Activated naive CD8-positive, alpha-beta T cell treated with anti-CD3 and anti-CD28 coated beads for 36 hours (primary cell): ENCODE measurements around the gene OR10H3. TPM values are rescaled to one million over a fixed set of nuclear protein-coding genes. Genes with fewer than 3 reads are reported as not detected.

Experiments
- DNase-seq: peaks from one replicate; pipeline ENCODE4 v3.0.0; 2021
- H3K27ac Mint-ChIP-seq: one replicate; pipeline ENCODE4 v1.8.0; 2022; ENCODE audit warnings: mild to moderate bottlenecking, moderate library complexity, mixed read lengths
- H3K27me3 Mint-ChIP-seq: one replicate; pipeline ENCODE4 v1.8.0; 2022; ENCODE audit warnings: mild to moderate bottlenecking, mixed read lengths
- H3K36me3 Mint-ChIP-seq: one replicate; pipeline ENCODE4 v1.8.0; 2021; ENCODE audit warnings: mild to moderate bottlenecking, mixed read lengths
- H3K4me1 Mint-ChIP-seq: one replicate; pipeline ENCODE4 v1.8.0; 2021; ENCODE audit warnings: mixed read lengths
- H3K4me3 Mint-ChIP-seq: one replicate; pipeline ENCODE4 v1.8.0; 2022; ENCODE audit warnings: mild to moderate bottlenecking, moderate library complexity, mixed read lengths
- H3K9me3 Mint-ChIP-seq: one replicate; pipeline ENCODE4 v1.8.0; 2022; ENCODE audit warnings: mixed read lengths
- total RNA-seq, 2 experiments: library from RNA; stranded (reverse); gene quantifications; one replicate each; pipeline ENCODE4 v1.2.3, GENCODE V29; 2021

OR10H3 gene
- total RNA-seq: not detected

GRCh38 chr19:15737722-15738121, at the start of gene OR10H3:
TSS of gene OR10H3 (plus strand) at chr19:15737985. CDS start at chr19:15741393, 3,408 bp downstream.
- Mint-ChIP-seq H3K9me3 (peaks cover 8% of the 10 kb centered on the region), H3K4me1 (no peaks in the 10 kb centered on the region), H3K27ac (no peak within 1 kb of the TSS), H3K36me3 (peaks cover 5% of the 10 kb centered on the region), H3K4me3 (no peak within 1 kb of the TSS), H3K27me3 (no peaks in the 10 kb centered on the region)
- no peak for DNase-seq

GRCh38 chr19:15696654-15697194, 41.1 kb upstream of the OR10H3 start:
- Mint-ChIP-seq H3K4me1 (no peaks in the 10 kb centered on the region), H3K27me3 (peaks cover 22% of the 10 kb centered on the region), H3K36me3 (no peaks in the 10 kb centered on the region), H3K4me3 (no peak overlapping the region), H3K27ac (no peak overlapping the region), H3K9me3 (peaks cover 2% of the 10 kb centered on the region)
- no peak for DNase-seq

GRCh38 chr19:15701757-15702533, 35.8 kb upstream of the OR10H3 start:
- Mint-ChIP-seq H3K36me3 (no peaks in the 10 kb centered on the region), H3K27me3 (peaks cover 34% of the 10 kb centered on the region), H3K4me1 (no peaks in the 10 kb centered on the region), H3K4me3 (no peak overlapping the region), H3K27ac (no peak overlapping the region), H3K9me3 (no peaks in the 10 kb centered on the region)
- no peak for DNase-seq

GRCh38 chr19:15702534-15702930, 35.3 kb upstream of the OR10H3 start:
- H3K27me3 Mint-ChIP-seq: peaks cover 31% of the 10 kb centered on the region
- no peak overlapping the region for H3K27ac Mint-ChIP-seq
- no peaks in the 10 kb centered on the region for H3K9me3 Mint-ChIP-seq
- H3K36me3 Mint-ChIP-seq: no peaks in the 10 kb centered on the region
- no peak overlapping the region for H3K4me3 Mint-ChIP-seq
- no peak for DNase-seq
- no peaks in the 10 kb centered on the region for H3K4me1 Mint-ChIP-seq

- Mint-ChIP-seq H3K36me3 (no peaks in the 10 kb centered on the region), H3K9me3 (no peaks in the 10 kb centered on the region), H3K27me3 (peaks cover 14% of the 10 kb centered on the region), H3K4me1 (no peaks in the 10 kb centered on the region), H3K27ac (no peak overlapping the region), H3K4me3 (no peak overlapping the region)
- DNase-seq: no peak
These were observed 23.1 kb upstream of the OR10H3 start for GRCh38 chr19:15714638-15715037.

GRCh38 chr19:15715642-15716041, 22.1 kb upstream of the OR10H3 start:
- H3K27ac Mint-ChIP-seq: no peak overlapping the region
- H3K36me3 Mint-ChIP-seq: no peaks in the 10 kb centered on the region
- no peaks in the 10 kb centered on the region for H3K4me1 Mint-ChIP-seq
- H3K4me3 Mint-ChIP-seq: no peak overlapping the region
- DNase-seq: no peak
- peaks cover 14% of the 10 kb centered on the region for H3K27me3 Mint-ChIP-seq
- H3K9me3 Mint-ChIP-seq: no peaks in the 10 kb centered on the region

- Mint-ChIP-seq H3K27ac (no peak overlapping the region), H3K27me3 (peaks cover 30% of the 10 kb centered on the region), H3K4me3 (no peak overlapping the region), H3K36me3 (no peaks in the 10 kb centered on the region), H3K9me3 (no peaks in the 10 kb centered on the region), H3K4me1 (peaks cover 2% of the 10 kb centered on the region)
- no peak for DNase-seq
These were observed 20.0 kb upstream of the OR10H3 start for GRCh38 chr19:15717809-15718208.

GRCh38 chr19:15721268-15721667, 16.5 kb upstream of the OR10H3 start:
- H3K36me3 Mint-ChIP-seq: no peaks in the 10 kb centered on the region
- peaks cover 4% of the 10 kb centered on the region for H3K4me1 Mint-ChIP-seq
- no peak overlapping the region for H3K27ac Mint-ChIP-seq
- no peak for DNase-seq
- H3K27me3 Mint-ChIP-seq: peaks cover 52% of the 10 kb centered on the region
- H3K9me3 Mint-ChIP-seq: no peaks in the 10 kb centered on the region
- H3K4me3 Mint-ChIP-seq: no peak overlapping the region

GRCh38 chr19:15722956-15723355, 14.8 kb upstream of the OR10H3 start:
- Mint-ChIP-seq H3K27ac (no peak overlapping the region), H3K9me3 (no peaks in the 10 kb centered on the region), H3K36me3 (no peaks in the 10 kb centered on the region), H3K27me3 (peaks cover 53% of the 10 kb centered on the region), H3K4me3 (no peak overlapping the region), H3K4me1 (peaks cover 4% of the 10 kb centered on the region)
- DNase-seq: no peak

- Mint-ChIP-seq H3K27ac (no peak within 1 kb of the TSS), H3K36me3 (no peaks in the 10 kb centered on the region), H3K27me3 (peaks cover 37% of the 10 kb centered on the region), H3K4me1 (peaks cover 3% of the 10 kb centered on the region), H3K9me3 (peaks cover 3% of the 10 kb centered on the region), H3K4me3 (no peak within 1 kb of the TSS)
- no peak for DNase-seq
These were observed 10.1 kb upstream of the OR10H3 start, which contains the start of gene OR10H2 for GRCh38 chr19:15727724-15728123. TSS of gene OR10H2 (plus strand) at chr19:15728024. CDS start at chr19:15728044, 20 bp downstream.

- H3K36me3 Mint-ChIP-seq: no peaks in the 10 kb centered on the region
- no peak overlapping the region for H3K27ac Mint-ChIP-seq
- no peak overlapping the region for H3K4me3 Mint-ChIP-seq
- peaks cover 3% of the 10 kb centered on the region for H3K9me3 Mint-ChIP-seq
- no peaks in the 10 kb centered on the region for H3K4me1 Mint-ChIP-seq
- H3K27me3 Mint-ChIP-seq: peaks cover 20% of the 10 kb centered on the region
- DNase-seq: no peak
These were observed 7.2 kb upstream of the OR10H3 start for GRCh38 chr19:15730538-15730937.

- no peak overlapping the region for H3K4me3 Mint-ChIP-seq
- DNase-seq: no peak
- H3K27me3 Mint-ChIP-seq: peaks cover 7% of the 10 kb centered on the region
- H3K9me3 Mint-ChIP-seq: peaks cover 3% of the 10 kb centered on the region
- H3K27ac Mint-ChIP-seq: no peak overlapping the region
- H3K36me3 Mint-ChIP-seq: no peaks in the 10 kb centered on the region
- H3K4me1 Mint-ChIP-seq: no peaks in the 10 kb centered on the region
These were observed 5.4 kb upstream of the OR10H3 start for GRCh38 chr19:15732388-15732787.

GRCh38 chr19:15733895-15734294, 3.9 kb upstream of the OR10H3 start:
- H3K4me1 Mint-ChIP-seq: no peaks in the 10 kb centered on the region
- no peak overlapping the region for H3K27ac Mint-ChIP-seq
- H3K27me3 Mint-ChIP-seq: peaks cover 7% of the 10 kb centered on the region
- no peak for DNase-seq
- no peak overlapping the region for H3K4me3 Mint-ChIP-seq
- peaks cover 3% of the 10 kb centered on the region for H3K9me3 Mint-ChIP-seq
- H3K36me3 Mint-ChIP-seq: no peaks in the 10 kb centered on the region

GRCh38 chr19:15740785-15741184, 3.0 kb downstream of the OR10H3 start:
- peaks cover 5% of the 10 kb centered on the region for H3K36me3 Mint-ChIP-seq
- H3K27ac Mint-ChIP-seq: no peak overlapping the region

GRCh38 chr19:15748239-15748638, 10.5 kb downstream of the OR10H3 start:
- Mint-ChIP-seq H3K27ac (no peak overlapping the region), H3K4me3 (no peak overlapping the region), H3K9me3 (no peaks in the 10 kb centered on the region), H3K4me1 (no peaks in the 10 kb centered on the region), H3K36me3 (no peaks in the 10 kb centered on the region), H3K27me3 (peaks cover 38% of the 10 kb centered on the region)
- DNase-seq: no peak

More at GRCh38 chr19:15740785-15741184, 3.0 kb downstream of the OR10H3 start:
- H3K9me3 Mint-ChIP-seq: peaks cover 8% of the 10 kb centered on the region
- H3K27me3 Mint-ChIP-seq: peaks cover 10% of the 10 kb centered on the region
- H3K4me3 Mint-ChIP-seq: no peak overlapping the region
- H3K4me1 Mint-ChIP-seq: no peaks in the 10 kb centered on the region
- DNase-seq: no peak

GRCh38 chr19:15758379-15758778, 20.6 kb downstream of the OR10H3 start:
- H3K9me3 Mint-ChIP-seq: peaks cover 6% of the 10 kb centered on the region
- H3K27ac Mint-ChIP-seq: no peak overlapping the region
- no peak overlapping the region for H3K4me3 Mint-ChIP-seq
- H3K27me3 Mint-ChIP-seq: peaks cover 84% of the 10 kb centered on the region
- no peaks in the 10 kb centered on the region for H3K4me1 Mint-ChIP-seq
- DNase-seq: no peak
- no peaks in the 10 kb centered on the region for H3K36me3 Mint-ChIP-seq
